ENCODE measurements around the gene SLC5A1. TPM values are rescaled to one million over a fixed set of nuclear protein-coding genes. Genes with fewer than 3 reads are reported as not detected.

The SLC5A1 gene
- total RNA-seq, 2 experiments from 2014 or later = not detected

GRCh38 chr22:32055069-32055468, 12.0 kb downstream of the SLC5A1 start:
- Mint-ChIP-seq H3K9me3 (no peaks in the 10 kb centered on the region), H3K36me3 (ENCODE audit: low read depth) (no peaks in the 10 kb centered on the region), H3K27me3 (ENCODE audit: low read depth) (peaks cover 19% of the 10 kb centered on the region), H3K4me3 (no peak overlapping the region), H3K27ac (no peak overlapping the region), H3K4me1 (ENCODE audit: low read depth) (peaks cover 16% of the 10 kb centered on the region)
- intact Hi-C loops (cut with micrococcal nuclease) = no loop called here
- CTCF ChIA-PET = interaction anchor here (1.0 kb wide), 1 partner anchor 25 kb away, joined by 3 read pairs; no protein-coding TSS in a partner anchor
- no peak for DNase-seq

DNA sequence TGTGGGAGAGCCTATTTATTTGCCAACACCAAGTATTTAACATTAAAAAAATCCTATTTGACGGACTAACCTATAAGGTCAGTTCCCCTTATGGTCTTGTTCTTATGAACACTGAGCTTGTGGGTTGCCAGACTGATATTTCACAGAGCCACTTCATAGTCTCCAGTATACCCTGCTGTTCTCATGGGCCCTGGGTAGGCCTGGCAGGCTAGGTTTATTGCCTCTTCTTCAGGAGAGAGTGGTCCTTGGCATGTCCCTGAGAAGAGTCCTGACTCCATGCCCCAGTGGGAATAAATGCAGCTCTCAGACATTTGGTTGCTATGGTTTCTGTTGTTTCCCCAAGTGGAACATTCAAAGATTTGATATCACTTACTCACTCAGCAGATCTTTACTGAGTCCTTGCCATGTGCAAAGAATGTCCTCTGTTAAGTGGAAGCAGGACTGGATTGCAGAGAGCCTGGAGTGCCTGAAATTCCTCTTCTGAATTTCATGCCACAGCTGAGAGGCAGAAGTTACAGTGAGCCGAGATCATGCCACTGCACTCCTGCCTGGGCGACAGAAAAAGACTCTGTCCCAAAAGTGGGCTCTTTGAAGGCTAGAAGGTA, 15.7 kb downstream of the SLC5A1 start:
- intact Hi-C loops (cut with micrococcal nuclease) = no loop called here
- CTCF ChIA-PET = interaction anchor here (0.6 to 3.4 kb wide), 3 partner anchors 81 to 414 kb away, joined by 3 to 9 read pairs (median 5); no protein-coding TSS in a partner anchor

GRCh38 chr22:32059426-32059825, 16.4 kb downstream of the SLC5A1 start:
- Mint-ChIP-seq H3K4me1 (ENCODE audit: low read depth) (no peaks in the 10 kb centered on the region), H3K27me3 (ENCODE audit: low read depth) (peaks cover 10% of the 10 kb centered on the region)

More for the DNA sequence above, 15.7 kb downstream of the SLC5A1 start:
- no peaks in the 10 kb centered on the region for H3K9me3 Mint-ChIP-seq
- DNase-seq = no peak
- H3K27ac Mint-ChIP-seq = no peak overlapping the region
- H3K4me3 Mint-ChIP-seq = no peak overlapping the region
- H3K4me1 Mint-ChIP-seq (ENCODE audit: low read depth) = no peaks in the 10 kb centered on the region
- H3K36me3 Mint-ChIP-seq (ENCODE audit: low read depth) = no peaks in the 10 kb centered on the region
- peaks cover 14% of the 10 kb centered on the region for H3K27me3 Mint-ChIP-seq (ENCODE audit: low read depth)

GRCh38 chr22:32063701-32064100, 20.6 kb downstream of the SLC5A1 start:
- Mint-ChIP-seq H3K9me3 (no peaks in the 10 kb centered on the region), H3K27me3 (ENCODE audit: low read depth) (peaks cover 14% of the 10 kb centered on the region)

More at GRCh38 chr22:32059426-32059825, 16.4 kb downstream of the SLC5A1 start:
- intact Hi-C loops (cut with micrococcal nuclease) = no loop called here
- Mint-ChIP-seq H3K9me3 (no peaks in the 10 kb centered on the region), H3K27ac (no peak overlapping the region), H3K4me3 (no peak overlapping the region), H3K36me3 (ENCODE audit: low read depth) (no peaks in the 10 kb centered on the region)
- no peak for DNase-seq
- CTCF ChIA-PET = interaction anchor here (0.6 to 3.4 kb wide), 3 partner anchors 82 to 413 kb away, joined by 3 to 9 read pairs (median 5); no protein-coding TSS in a partner anchor

GRCh38 chr22:32066820-32067219, 23.8 kb downstream of the SLC5A1 start:
- H3K9me3 Mint-ChIP-seq = no peaks in the 10 kb centered on the region
- no peak overlapping the region for H3K27ac Mint-ChIP-seq
- H3K36me3 Mint-ChIP-seq (ENCODE audit: low read depth) = no peaks in the 10 kb centered on the region
- no peak overlapping the region for H3K4me3 Mint-ChIP-seq
- CTCF ChIA-PET = no interaction called here
- no peak for DNase-seq
- no peaks in the 10 kb centered on the region for H3K4me1 Mint-ChIP-seq (ENCODE audit: low read depth)
- peaks cover 7% of the 10 kb centered on the region for H3K27me3 Mint-ChIP-seq (ENCODE audit: low read depth)
- intact Hi-C loops (cut with micrococcal nuclease) = no loop called here

More at GRCh38 chr22:32063701-32064100, 20.6 kb downstream of the SLC5A1 start:
- DNase-seq = no peak
- CTCF ChIA-PET = interaction anchor here (1.0 kb wide), 1 partner anchor 13 kb away, joined by 4 read pairs; no protein-coding TSS in a partner anchor
- intact Hi-C loops (cut with micrococcal nuclease) = no loop called here
- Mint-ChIP-seq H3K4me3 (no peak overlapping the region), H3K4me1 (ENCODE audit: low read depth) (no peaks in the 10 kb centered on the region), H3K36me3 (ENCODE audit: low read depth) (no peaks in the 10 kb centered on the region), H3K27ac (no peak overlapping the region)

- Mint-ChIP-seq H3K9me3 (no peaks in the 10 kb centered on the region), H3K36me3 (ENCODE audit: low read depth) (no peaks in the 10 kb centered on the region), H3K27me3 (ENCODE audit: low read depth) (peaks cover 9% of the 10 kb centered on the region), H3K4me1 (ENCODE audit: low read depth) (no peaks in the 10 kb centered on the region), H3K27ac (no peak overlapping the region), H3K4me3 (no peak overlapping the region)
- intact Hi-C loops (cut with micrococcal nuclease) = no loop called here
- CTCF ChIA-PET = no interaction called here
- DNase-seq = no peak
Observed at GRCh38 chr22:32067613-32068012, 24.6 kb downstream of the SLC5A1 start.

DNA sequence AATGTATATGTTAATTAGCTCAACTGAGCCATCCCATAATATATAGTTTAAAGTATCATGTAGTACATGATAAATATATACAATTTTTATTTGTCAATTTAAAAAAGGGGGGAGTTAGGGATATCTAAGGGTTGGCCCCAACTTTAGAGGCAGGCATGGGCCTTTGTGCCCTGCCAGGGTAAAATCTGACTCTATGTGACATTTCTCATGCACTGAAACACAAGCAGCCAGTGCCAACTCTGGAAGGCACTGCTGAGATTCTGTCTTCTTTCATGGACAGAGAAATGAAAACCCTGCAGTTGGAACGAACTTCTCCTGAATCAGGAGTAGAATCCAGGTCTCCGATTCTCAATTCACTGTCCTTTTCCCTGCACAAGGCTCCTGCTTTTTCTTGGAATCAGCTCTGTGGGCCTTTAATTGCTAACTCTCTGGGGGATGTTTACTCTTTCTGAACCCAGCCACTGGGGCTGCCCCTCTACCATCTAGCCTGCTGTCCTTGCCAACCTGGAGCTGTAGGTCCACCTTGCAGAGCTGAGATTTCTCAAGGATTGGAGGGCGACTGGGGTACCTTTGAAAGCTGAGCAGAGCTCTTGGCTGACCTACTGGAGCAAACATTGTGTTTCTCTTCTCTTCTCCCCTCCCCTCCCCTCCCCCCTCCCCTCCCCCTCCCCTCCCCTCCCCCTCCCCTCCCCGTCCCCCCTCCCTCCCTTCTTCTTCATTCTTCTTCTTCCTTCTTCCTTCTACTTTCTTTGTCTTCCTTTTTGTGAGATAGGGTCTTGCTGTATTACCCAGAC, 26.7 kb downstream of the SLC5A1 start:
- intact Hi-C loops (cut with micrococcal nuclease) = no loop called here
- no peak overlapping the region for H3K27ac Mint-ChIP-seq
- no peak for DNase-seq
- CTCF ChIA-PET = no interaction called here
- peaks cover 10% of the 10 kb centered on the region for H3K27me3 Mint-ChIP-seq (ENCODE audit: low read depth)
- no peaks in the 10 kb centered on the region for H3K9me3 Mint-ChIP-seq
- no peak overlapping the region for H3K4me3 Mint-ChIP-seq
- no peaks in the 10 kb centered on the region for H3K4me1 Mint-ChIP-seq (ENCODE audit: low read depth)
- H3K36me3 Mint-ChIP-seq (ENCODE audit: low read depth) = no peaks in the 10 kb centered on the region

- H3K9me3 Mint-ChIP-seq = no peaks in the 10 kb centered on the region
- CTCF ChIA-PET = no interaction called here
- no peaks in the 10 kb centered on the region for H3K36me3 Mint-ChIP-seq (ENCODE audit: low read depth)
- H3K27me3 Mint-ChIP-seq (ENCODE audit: low read depth) = peaks cover 13% of the 10 kb centered on the region
- no peak overlapping the region for H3K27ac Mint-ChIP-seq
- H3K4me1 Mint-ChIP-seq (ENCODE audit: low read depth) = no peaks in the 10 kb centered on the region
- intact Hi-C loops (cut with micrococcal nuclease) = no loop called here
- no peak overlapping the region for H3K4me3 Mint-ChIP-seq
- no peak for DNase-seq
Observed at GRCh38 chr22:32073262-32073661, 30.2 kb downstream of the SLC5A1 start.

DNA sequence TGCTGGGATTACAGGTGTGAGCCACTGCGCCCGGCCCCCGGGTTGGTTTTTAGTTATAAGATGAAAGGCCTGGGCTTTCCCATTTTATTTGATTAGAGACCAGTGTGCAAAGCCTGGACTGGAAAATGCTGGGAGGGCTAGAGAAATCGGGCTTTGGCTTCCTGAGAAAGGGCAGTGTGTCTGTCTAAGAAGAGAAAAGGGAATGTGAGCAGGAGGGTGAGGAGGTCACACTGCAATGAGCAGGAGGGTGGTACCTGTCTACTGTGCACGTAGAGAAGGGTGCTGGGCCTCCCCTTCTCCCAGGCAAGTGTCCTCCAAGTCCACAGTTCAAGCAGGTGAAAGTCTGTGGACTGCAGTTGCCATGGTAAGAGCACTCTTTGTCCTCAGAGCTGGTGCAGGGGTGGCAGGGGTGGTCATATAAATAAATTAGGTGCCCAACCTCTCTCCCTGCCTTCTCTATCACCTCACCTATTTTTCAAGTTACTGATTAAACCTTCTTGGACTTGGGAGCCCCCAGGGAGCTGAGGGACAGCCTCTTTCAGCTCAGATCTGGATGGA, 30.8 kb downstream of the SLC5A1 start:
- Mint-ChIP-seq H3K4me3 (no peak overlapping the region), H3K27me3 (ENCODE audit: low read depth) (peaks cover 13% of the 10 kb centered on the region), H3K9me3 (no peaks in the 10 kb centered on the region), H3K4me1 (ENCODE audit: low read depth) (no peaks in the 10 kb centered on the region), H3K36me3 (ENCODE audit: low read depth) (no peaks in the 10 kb centered on the region), H3K27ac (no peak overlapping the region)
- DNase-seq = no peak
- CTCF ChIA-PET = interaction anchor here (1.5 kb wide), 1 partner anchor 97 kb away, joined by 7 read pairs; no protein-coding TSS in a partner anchor
- intact Hi-C loops (cut with micrococcal nuclease) = no loop called here

- Mint-ChIP-seq H3K27me3 (ENCODE audit: low read depth) (peaks cover 13% of the 10 kb centered on the region), H3K4me3 (no peak overlapping the region), H3K4me1 (ENCODE audit: low read depth) (no peaks in the 10 kb centered on the region), H3K27ac (no peak overlapping the region), H3K36me3 (ENCODE audit: low read depth) (no peaks in the 10 kb centered on the region), H3K9me3 (no peaks in the 10 kb centered on the region)
- intact Hi-C loops (cut with micrococcal nuclease) = no loop called here
- CTCF ChIA-PET = interaction anchor here (1.2 kb wide), 1 partner anchor 99 kb away, joined by 6 read pairs; no protein-coding TSS in a partner anchor
- no peak for DNase-seq
Observed at GRCh38 chr22:32075997-32076760, 33.1 kb downstream of the SLC5A1 start.

GRCh38 chr22:32076761-32077084, 33.7 kb downstream of the SLC5A1 start:
- H3K9me3 Mint-ChIP-seq = no peaks in the 10 kb centered on the region
- CTCF ChIA-PET = interaction anchor here (1.2 kb wide), 1 partner anchor 99 kb away, joined by 6 read pairs; no protein-coding TSS in a partner anchor
- no peak overlapping the region for H3K27ac Mint-ChIP-seq
- H3K4me1 Mint-ChIP-seq (ENCODE audit: low read depth) = no peaks in the 10 kb centered on the region
- H3K27me3 Mint-ChIP-seq (ENCODE audit: low read depth) = peaks cover 13% of the 10 kb centered on the region
- DNase-seq = no peak
- no peaks in the 10 kb centered on the region for H3K36me3 Mint-ChIP-seq (ENCODE audit: low read depth)
- intact Hi-C loops (cut with micrococcal nuclease) = no loop called here
- H3K4me3 Mint-ChIP-seq = no peak overlapping the region

- Mint-ChIP-seq H3K27ac (no peak overlapping the region), H3K36me3 (ENCODE audit: low read depth) (no peaks in the 10 kb centered on the region), H3K4me1 (ENCODE audit: low read depth) (no peaks in the 10 kb centered on the region), H3K4me3 (no peak overlapping the region), H3K27me3 (ENCODE audit: low read depth) (peaks cover 11% of the 10 kb centered on the region), H3K9me3 (no peaks in the 10 kb centered on the region)
- intact Hi-C loops (cut with micrococcal nuclease) = no loop called here
- DNase-seq = no peak
- CTCF ChIA-PET = no interaction called here
Observed at GRCh38 chr22:32077151-32077550, 34.1 kb downstream of the SLC5A1 start.
